SU-DHL-6 (cell line): ENCODE results near the gene HPS4.

Experiments
- H2AFZ ChIP-seq: fragments of 200-600 bp; sonication (generic); 2 replicates; pipeline ENCODE4 v1.6.1; 2014; ENCODE audit warnings: low read depth, mild to moderate bottlenecking, moderate library complexity, mixed read lengths, antibody characterized with exemption, low read length; ENCODE audit not compliant: severe bottlenecking
- H3F3A ChIP-seq: fragments of 200-600 bp; shearing (Covaris generic); 2 replicates; pipeline ENCODE4 v1.6.0; 2016; ENCODE audit warnings: antibody characterized with exemption, mild to moderate bottlenecking; ENCODE audit not compliant: insufficient read depth
- H3K27ac ChIP-seq: fragments of 200-600 bp; sonication (generic); 2 replicates; pipeline ENCODE4 v1.5.1; 2016; ENCODE audit warnings: low read depth, mild to moderate bottlenecking, low read length, moderate library complexity, mixed read lengths
- H3K27me3 ChIP-seq: fragments of 200-600 bp; sonication (generic), shearing (Covaris generic); 2 replicates; pipeline ENCODE4 v1.6.0; 2014; ENCODE audit warnings: mild to moderate bottlenecking, low read length
- H3K36me3 ChIP-seq: fragments of 200-600 bp; sonication (generic); 2 replicates; pipeline ENCODE4 v1.6.1; 2014; ENCODE audit warnings: mild to moderate bottlenecking, low read length, mixed read lengths
- H3K4me2 ChIP-seq: fragments of 300-600, 200-600 bp; shearing (Covaris generic), sonication (generic); 2 replicates; pipeline ENCODE4 v1.6.0; 2014; ENCODE audit warnings: low read length, low read depth, mild to moderate bottlenecking; ENCODE audit not compliant: poor library complexity, severe bottlenecking
- H3K4me3 ChIP-seq: fragments of 200-600 bp; sonication (generic); 2 replicates; pipeline ENCODE4 v1.5.1; 2014; ENCODE audit warnings: antibody characterized with exemption, low read length, mild to moderate bottlenecking, mixed read lengths; ENCODE audit not compliant: insufficient read depth, poor library complexity, severe bottlenecking
- H3K79me2 ChIP-seq: fragments of 200-600 bp; sonication (generic); 2 replicates; pipeline ENCODE4 v1.6.1; 2014; ENCODE audit warnings: mild to moderate bottlenecking, low read length, moderate library complexity; ENCODE audit not compliant: insufficient read depth
- H3K9ac ChIP-seq: fragments of 200-600 bp; sonication (generic); 2 replicates; pipeline ENCODE4 v1.7.0; 2014; ENCODE audit warnings: mild to moderate bottlenecking, low read length
- H3K9me2 ChIP-seq: fragments of 200-600 bp; sonication (generic); replicated peaks from 2 replicates; pipeline ENCODE4 v1.6.1; 2014; ENCODE audit warnings: low read length; ENCODE audit not compliant: insufficient read depth
- H3K9me3 ChIP-seq: fragments of 200-600 bp; sonication (generic); 2 replicates; pipeline ENCODE4 v1.6.1; 2014; ENCODE audit warnings: low read length, mixed read lengths; ENCODE audit not compliant: insufficient read depth
- H4K20me1 ChIP-seq: fragments of 200-600 bp; sonication (generic); 2 replicates; pipeline ENCODE4 v1.6.1; 2014; ENCODE audit warnings: low read depth, mild to moderate bottlenecking, antibody characterized with exemption, low read length, moderate library complexity, mixed read lengths
- CTCF ChIP-seq: fragments of 200-600 bp; sonication (generic); IDR thresholded peaks from one replicate; pipeline ENCODE4 v1.5.1; 2017; ENCODE audit warnings: antibody characterized with exemption, mild to moderate bottlenecking, low read length, moderate library complexity; ENCODE audit not compliant: insufficient read depth, poor library complexity, severe bottlenecking
- EZH2phosphoT487 ChIP-seq: fragments of 200-600 bp; sonication (generic), shearing (Covaris generic); conservative IDR thresholded peaks from 2 replicates; pipeline ENCODE4 v1.6.1; 2018; ENCODE audit warnings: mild to moderate bottlenecking, antibody characterized with exemption, low read length, moderate library complexity, mixed read lengths

The HPS4 gene

DNA sequence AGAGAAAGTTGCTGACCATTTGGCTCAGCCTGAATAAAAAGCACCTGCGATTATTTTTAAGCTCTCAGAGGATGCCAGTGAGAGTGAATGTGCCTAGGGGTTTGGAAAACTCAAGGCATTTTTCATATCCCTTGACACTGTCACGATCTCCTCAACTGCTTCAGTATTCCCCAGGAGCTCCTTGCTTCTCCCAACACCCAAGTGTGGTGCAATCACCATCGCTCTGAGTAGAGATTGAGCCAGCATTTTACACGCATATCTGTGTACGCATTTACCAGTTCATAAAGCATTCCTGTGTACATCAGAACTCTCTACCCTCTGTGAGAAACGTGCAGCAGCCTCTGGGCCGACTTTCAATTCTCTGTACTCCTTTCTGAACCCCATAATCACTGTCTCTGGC lies 1.4 kb upstream of the HPS4 start:
- no peaks in the 10 kb centered on the region for H3K9me3 ChIP-seq
- no peaks in the 10 kb centered on the region for H3K36me3 ChIP-seq
- H3K4me3 ChIP-seq: peak overlapping the region; percentile 82
- peak overlapping the region; percentile 83 for H3K9ac ChIP-seq
- peak overlapping the region; percentile 98 for H3K4me2 ChIP-seq
- peaks cover 20% of the 10 kb centered on the region for H3F3A ChIP-seq
- H2AFZ ChIP-seq: no peak overlapping the region
- H3K27ac ChIP-seq: no peak overlapping the region
- H3K27me3 ChIP-seq: no peaks in the 10 kb centered on the region
- H4K20me1 ChIP-seq: no peaks in the 10 kb centered on the region
- peaks cover 44% of the 10 kb centered on the region for H3K79me2 ChIP-seq
- H3K9me2 ChIP-seq: no peaks in the 10 kb centered on the region
- TF ChIP-seq CTCF (no peak), EZH2phosphoT487 (no peak)

DNA sequence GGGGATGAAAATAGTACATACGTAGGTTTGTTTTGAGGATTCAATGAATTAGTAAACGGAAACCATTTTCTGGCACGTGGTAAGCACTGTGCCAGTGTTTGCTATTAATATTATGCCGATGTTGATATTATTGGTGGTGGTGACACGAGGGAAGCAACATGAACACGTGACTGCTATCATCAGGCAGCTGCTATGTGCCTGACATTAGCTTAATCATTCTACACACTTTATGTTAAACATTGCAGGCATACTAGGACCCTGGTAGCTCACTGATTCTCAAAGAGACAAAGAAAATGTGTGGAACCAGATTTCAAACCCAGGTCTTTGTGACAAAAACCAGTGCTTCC lies 750 bp upstream of the HPS4 start:
- peak overlapping the region; percentile 98 for H3K4me2 ChIP-seq
- H3K4me3 ChIP-seq: peak overlapping the region; percentile 82
- peak overlapping the region; percentile 57 for H2AFZ ChIP-seq
- H3K9me3 ChIP-seq: no peaks in the 10 kb centered on the region
- H3K9ac ChIP-seq: peak overlapping the region; percentile 83
- H3K27ac ChIP-seq: peak overlapping the region; percentile 89
- TF ChIP-seq CTCF (no peak), EZH2phosphoT487 (no peak)
- no peaks in the 10 kb centered on the region for H3K27me3 ChIP-seq
- no peaks in the 10 kb centered on the region for H4K20me1 ChIP-seq
- peaks cover 27% of the 10 kb centered on the region for H3F3A ChIP-seq
- H3K36me3 ChIP-seq: no peaks in the 10 kb centered on the region
- peaks cover 51% of the 10 kb centered on the region for H3K79me2 ChIP-seq
- H3K9me2 ChIP-seq: no peaks in the 10 kb centered on the region

DNA sequence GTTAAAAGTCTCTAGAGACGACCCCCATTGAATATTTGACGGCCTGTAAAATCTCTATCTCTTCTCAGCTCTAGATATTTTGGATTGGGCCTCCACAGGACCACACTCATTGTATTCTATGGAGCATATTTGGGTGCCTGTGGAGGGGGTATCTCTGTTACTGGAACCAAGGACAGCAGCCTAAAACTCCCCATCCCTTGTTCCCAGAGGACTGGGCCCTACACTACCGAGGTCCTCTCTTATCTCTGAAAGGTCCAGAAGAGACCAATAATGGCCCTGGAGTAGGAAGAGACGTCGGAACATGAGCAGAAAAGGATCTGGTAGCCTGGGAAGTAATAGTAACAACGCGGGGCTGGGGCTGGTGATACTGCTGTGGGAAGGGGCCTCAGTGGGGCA lies 542 bp downstream of the HPS4 start:
- Histone ChIP-seq H2AFZ (peak overlapping the region; percentile 57), H3F3A (peaks cover 27% of the 10 kb centered on the region), H3K27me3 (no peaks in the 10 kb centered on the region), H4K20me1 (no peaks in the 10 kb centered on the region), H3K9me2 (no peaks in the 10 kb centered on the region), H3K9me3 (no peaks in the 10 kb centered on the region), H3K4me3 (peak overlapping the region; percentile 82), H3K27ac (peak overlapping the region; percentile 89), H3K79me2 (peaks cover 61% of the 10 kb centered on the region), H3K36me3 (no peaks in the 10 kb centered on the region), H3K4me2 (peak overlapping the region; percentile 98), H3K9ac (peak overlapping the region; percentile 83)
- no peak for TF ChIP-seq CTCF
- no peak for TF ChIP-seq EZH2phosphoT487
